ENCODE measurements around the gene PPP6R2. TPM values are rescaled to one million over a fixed set of nuclear protein-coding genes. Genes with fewer than 3 reads are reported as not detected.

PPP6R2 gene
- total and polyA plus RNA-seq, 2 of the 4 experiments (the other 2 are of a cell fraction), result 49.2 to 51.6 TPM

- no peak overlapping the region for H3K4me2 ChIP-seq (ENCODE audit: low read depth, low read length)
- peaks cover 35% of the 10 kb centered on the region for H4K20me1 ChIP-seq (ENCODE audit: insufficient read depth, low read length)
- H3K36me3 ChIP-seq (ENCODE audit: control insufficient read depth, insufficient read depth, low read length), result peaks cover 13% of the 10 kb centered on the region
- no peak overlapping the region for H4K8ac ChIP-seq (ENCODE audit: low read depth in 2 of 2, low read length in 2 of 2)
- TF ChIP-seq BHLHE40 (IDR thresholded peaks at IDR 0.05; ENCODE audit: low read depth, low read length) (no peak), SMC3 (IDR thresholded peaks at IDR 0.05; ENCODE audit: low read depth, low read length) (no peak)
- H2BK20ac ChIP-seq (ENCODE audit: low read depth, low read length), result no peak overlapping the region
- intact Hi-C loops (cut with micrococcal nuclease) (no loop called here), dilution Hi-C loops (cut with HindIII; ENCODE audit: low sequenced_read_pairs, unreplicated experiment) (no loop called here), in situ Hi-C loops (cut with MboI; ENCODE audit: low sequenced_read_pairs) (no loop called here)
- no peak for DNase-seq
- ChIA-PET POLR2A (ENCODE audit: unreplicated experiment) (no interaction called here), CTCF (no interaction called here)
- H2AK9ac ChIP-seq (replicated peaks; ENCODE audit: low read depth, low read length, poor library complexity), result no peak overlapping the region
- H3K9me3 ChIP-seq (ENCODE audit: control insufficient read depth, insufficient read depth, low read length), result no peaks in the 10 kb centered on the region
- no peaks in the 10 kb centered on the region for H3K27me3 ChIP-seq (ENCODE audit: control insufficient read depth, insufficient read depth, low read length)
- WGBS, 2 experiments (ENCODE audit: extremely low coverage in 2 of 2, insufficient read length in 1 of 2), result no CpG with 5 or more reads among the region's 5 CpGs
- H3K9ac ChIP-seq (ENCODE audit: low read depth, low read length), result no peak overlapping the region
- H2AK5ac ChIP-seq (ENCODE audit: low read depth, low read length), result no peak overlapping the region
- no peak overlapping the region for H2BK120ac ChIP-seq (ENCODE audit: low read depth, low read length)
- no TSS peak for BruUV-seq (replicated peaks)
- no peak overlapping the region for H2AFZ ChIP-seq (replicated peaks; ENCODE audit: low read length, poor library complexity)
- H3K4me1 ChIP-seq (ENCODE audit: control insufficient read depth, insufficient read depth, low read length), result peaks cover 14% of the 10 kb centered on the region
- peaks cover 17% of the 10 kb centered on the region for H3K9me1 ChIP-seq (ENCODE audit: insufficient read depth, low read length)
- H3K18ac ChIP-seq (ENCODE audit: low read depth, low read length), result no peak overlapping the region
- no peak overlapping the region for H2BK15ac ChIP-seq (ENCODE audit: low read depth, low read length)
- H4K91ac ChIP-seq (ENCODE audit: insufficient read depth, low read depth, low read length), result no peak overlapping the region
- H3K79me1 ChIP-seq (ENCODE audit: low read depth in 1 of 2, low read length in 2 of 2), result peaks cover 15 to 65% of the 10 kb centered on the region in 2 experiments
- H3K27ac ChIP-seq (ENCODE audit: insufficient read depth, low read length), result no peak overlapping the region
- H3K56ac ChIP-seq (ENCODE audit: extremely low read depth, insufficient read depth, low read length), result no peak overlapping the region
- no peak overlapping the region for H4K5ac ChIP-seq (ENCODE audit: low read depth, low read length)
- no peak for ATAC-seq (ENCODE audit: low read depth)
- no peak overlapping the region for H3K14ac ChIP-seq (replicated peaks; ENCODE audit: low read depth, low read length)
- no peak overlapping the region for H2BK5ac ChIP-seq (ENCODE audit: low read depth, low read length, poor library complexity, severe bottlenecking)
- H3K23ac ChIP-seq (ENCODE audit: low read depth, low read length), result no peak overlapping the region
- no peak overlapping the region for H3K4ac ChIP-seq (ENCODE audit: low read depth, low read length)
- H3K4me3 ChIP-seq (ENCODE audit: insufficient read depth, low read depth, low read length), result no peak overlapping the region
Measured at GRCh38 chr22:50400931-50401330, 57.8 kb downstream of the PPP6R2 start.
